ENCODE data around the gene SDHC. TPM values are rescaled to one million over a fixed set of nuclear protein-coding genes. Genes with fewer than 3 reads are reported as not detected.

Gene SDHC
- total and polyA plus RNA-seq, 2 of the 13 experiments (the other 11 are each of a cell fraction or from before 2014, with no cell fraction given): 27.1 to 229 TPM

GRCh38 chr1:161399257-161399998 lies 85.2 kb downstream of the SDHC start (continued):
- TF ChIP-seq MEIS2 (CRISPR knock-in tag; IDR thresholded peaks at IDR 0.05) (peak; percentile 17; the same call in 1 of the 2 replicates), ZNF580 (CRISPR knock-in tag; IDR thresholded peaks at IDR 0.05; ENCODE audit: borderline replicate concordance, low read depth) (no peak; the same call in 1 of the 2 replicates), FOXJ3 (CRISPR knock-in tag; IDR thresholded peaks at IDR 0.05; ENCODE audit: borderline replicate concordance) (peak; percentile 60; the same call in 1 of the 2 replicates), GRHL1 (CRISPR knock-in tag; conservative IDR thresholded peaks at IDR 0.05) (no peak), ZSCAN31 (CRISPR knock-in tag; IDR thresholded peaks at IDR 0.05; ENCODE audit: low read depth) (peak; percentile 96), CBFB (CRISPR knock-in tag; IDR thresholded peaks at IDR 0.05) (no peak), FOSL2 (CRISPR knock-in tag; IDR thresholded peaks at IDR 0.05) (peak; percentile 44), TFAP4 (IDR thresholded peaks at IDR 0.05; ENCODE audit: borderline replicate concordance, low read depth) (peak; percentile 66; the same call in 1 of the 2 replicates), ETS1 (CRISPR knock-in tag; IDR thresholded peaks at IDR 0.05) (no peak), ZNF775 (CRISPR knock-in tag; IDR thresholded peaks at IDR 0.05; ENCODE audit: borderline replicate concordance) (no peak), MAZ (IDR thresholded peaks at IDR 0.05; ENCODE audit: borderline replicate concordance, low read depth, low read length) (no peak), MAZ (CRISPR knock-in tag; IDR thresholded peaks at IDR 0.05; ENCODE audit: low read depth) (peak; percentile 78), DNMT3B (CRISPR knock-in tag; conservative IDR thresholded peaks at IDR 0.05) (0 out of 2 replicates have a peak, but pooled peaks have one; percentile 28), TBP (CRISPR knock-in tag; IDR thresholded peaks at IDR 0.05) (no peak), TRAFD1 (CRISPR knock-in tag; IDR thresholded peaks at IDR 0.05; ENCODE audit: borderline replicate concordance) (no peak), NR2F6 (IDR thresholded peaks at IDR 0.05) (peak; percentile 71), NR2F6 (CRISPR knock-in tag; IDR thresholded peaks at IDR 0.05) (peak; percentile 67), CBX2 (IDR thresholded peaks at IDR 0.05; ENCODE audit: low read depth, low read length) (no peak), CBX2 (CRISPR knock-in tag; IDR thresholded peaks at IDR 0.05; ENCODE audit: low read depth) (no peak), GATAD2A (CRISPR knock-in tag; IDR thresholded peaks at IDR 0.05) (peak; percentile 68), MTERF4 (CRISPR knock-in tag; IDR thresholded peaks at IDR 0.05) (peak; percentile 73), ATF3 (CRISPR knock-in tag; IDR thresholded peaks at IDR 0.05) (peak; percentile 50; the same call in 1 of the 2 replicates), ZNF30 (CRISPR knock-in tag; IDR thresholded peaks at IDR 0.05) (0 out of 2 replicates have a peak, but pooled peaks have one; percentile 18)
